ENCODE measurements around the gene BACH2. TPM values are rescaled to one million over a fixed set of nuclear protein-coding genes. Genes with fewer than 3 reads are reported as not detected.

BACH2 gene
- total and polyA plus RNA-seq, 2 of the 8 experiments (the other 6 are each of a cell fraction or from before 2014, with no cell fraction given): 1.9 to 5.9 TPM

- Histone ChIP-seq H3K79me1 (ENCODE audit: low read depth, low read length) (no peaks in the 10 kb centered on the region; the same call in 1 of the 2 replicates), H3K9ac (replicated peaks in 1 of 4; ENCODE audit: extremely low read depth in 1 of 4, low read depth in 3 of 4, low read length in 3 of 4) (no peak overlapping the region), H3K4ac (replicated peaks; ENCODE audit: insufficient read length, low read depth, low read length) (no peak overlapping the region), H2BK12ac (ENCODE audit: low read depth, low read length) (no peak overlapping the region), H3K4me3 (ENCODE audit: extremely low read depth in 1 of 4, insufficient read depth in 2 of 4, low read depth in 3 of 4, low read length in 4 of 4) (no peak overlapping the region), H3K27ac (ENCODE audit: low read depth, low read length) (no peak overlapping the region), H4K91ac (replicated peaks; ENCODE audit: insufficient read length, low read length) (no peak overlapping the region), H3K56ac (replicated peaks; ENCODE audit: insufficient read length, low read depth, low read length) (no peak overlapping the region), H4K5ac (ENCODE audit: insufficient read length, low read depth, low read length) (no peak overlapping the region), H3K27me3 (replicated peaks in 1 of 4; ENCODE audit: control insufficient read depth in 3 of 4, extremely low read depth in 1 of 4, insufficient read depth in 3 of 4, low read length in 3 of 4) (no peaks in the 10 kb centered on the region), H2BK20ac (ENCODE audit: low read length) (no peak overlapping the region), H3K23ac (ENCODE audit: insufficient read length) (no peak overlapping the region), H3K36me3 (ENCODE audit: control insufficient read depth in 2 of 4, insufficient read depth in 4 of 4, low read length in 3 of 4) (no peaks in the 10 kb centered on the region), H3K14ac (ENCODE audit: insufficient read length) (no peak overlapping the region), H2BK120ac (replicated peaks; ENCODE audit: low read depth, low read length) (no peak overlapping the region), H3K18ac (ENCODE audit: extremely low read depth, low read length) (no peak overlapping the region), H2AK5ac (ENCODE audit: low read depth, low read length) (no peak overlapping the region), H3K4me1 (replicated peaks in 1 of 4; ENCODE audit: control insufficient read depth in 3 of 4, insufficient read depth in 4 of 4, low read length in 3 of 4) (no peaks in the 10 kb centered on the region), H3K9me3 (ENCODE audit: insufficient read depth in 2 of 2, low read depth in 1 of 2, low read length in 1 of 2) (no peaks in the 10 kb centered on the region), H3K4me2 (ENCODE audit: insufficient read depth in 1 of 2, low read depth in 2 of 2, low read length in 2 of 2) (no peak overlapping the region), H2AFZ (ENCODE audit: low read length) (no peak overlapping the region), H3K79me2 (ENCODE audit: control insufficient read depth in 1 of 2, insufficient read depth in 2 of 2, low read length in 2 of 2) (no peaks in the 10 kb centered on the region), H4K8ac (ENCODE audit: extremely low read depth, insufficient read depth, low read length) (no peak overlapping the region), H4K20me1 (replicated peaks in 1 of 2; ENCODE audit: control insufficient read depth in 1 of 2, insufficient read depth in 2 of 2, low read length in 2 of 2) (no peaks in the 10 kb centered on the region), H2BK5ac (ENCODE audit: low read depth, low read length) (no peak overlapping the region), H2BK15ac (ENCODE audit: low read length) (no peak overlapping the region), H3K23me2 (ENCODE audit: low read depth, low read length) (no peaks in the 10 kb centered on the region)
- ChIA-PET POLR2A (ENCODE audit: partially characterized antibody) (no interaction called here), CTCF (ENCODE audit: partially characterized antibody) (interaction anchor here (0.9 kb wide), 1 partner anchor 49 kb away, joined by 4 read pairs; no protein-coding TSS in a partner anchor)
- FAIRE-seq: no peak
- no peak for DNase-seq (ENCODE audit: low read depth in 1 of 2, low spot score in 2 of 2)
- WGBS, 2 experiments (ENCODE audit: extremely low coverage in 1 of 2, insufficient coverage in 1 of 2, insufficient read length in 1 of 2, insufficient replicate concordance in 2 of 2, low coverage in 1 of 2, low lambda C conversion rate in 2 of 2, missing lambda C conversion rate in 1 of 2): 94% methylated on average over 18 of the region's 18 CpGs; no CpG with 5 or more reads in 1 of the 2 experiments
- TF ChIP-seq NANOG (IDR thresholded peaks at IDR 0.05; ENCODE audit: insufficient read depth, low read depth, low read length, poor library complexity, severe bottlenecking) (no peak), SP2 (IDR thresholded peaks at IDR 0.05; ENCODE audit: low read length) (no peak), POLR2AphosphoS5 (IDR thresholded peaks at IDR 0.05; ENCODE audit: low read depth, low read length) (no peak), EZH2 (IDR thresholded peaks at IDR 0.05; ENCODE audit: low read depth, low read length, severe bottlenecking) (no peak)
Measured at GRCh38 chr6:90038961-90039653, 257.5 kb downstream of the BACH2 start.
